ENCODE data around the gene ANKRD49.

The ANKRD49 gene

GRCh38 chr11:94544646-94545263 lies 51.0 kb downstream of the ANKRD49 start:
- no peak for DNase-seq (ENCODE audit: low read depth)

- no peak for DNase-seq (ENCODE audit: low read depth)
Measured at GRCh38 chr11:94545264-94546161, 51.7 kb downstream of the ANKRD49 start.

- no peak for DNase-seq (ENCODE audit: low read depth)
Measured at GRCh38 chr11:94546162-94546470, 52.3 kb downstream of the ANKRD49 start.

- DNase-seq (ENCODE audit: low read depth), result no peak
Measured at GRCh38 chr11:94546886-94547285, 53.1 kb downstream of the ANKRD49 start.

GRCh38 chr11:94549146-94549545 lies 55.4 kb downstream of the ANKRD49 start:
- DNase-seq (ENCODE audit: low read depth), result no peak
